Measurements from ENCODE around the gene ZNF582. TPM values are rescaled to one million over a fixed set of nuclear protein-coding genes. Genes with fewer than 3 reads are reported as not detected.

ZNF582 gene
- 2.1 and 2.8 TPM in 2 replicates for total RNA-seq

GRCh38 chr19:56393119-56394012 lies at the start of gene ZNF582:
ZNF582 (minus strand) TSS chr19:56393534; CDS start chr19:56391752, 1,782 bp downstream.

GRCh38 chr19:56403764-56404704 lies 10.7 kb upstream of the ZNF582 start, which contains the start of gene ZNF583:
ZNF583 (plus strand) TSS chr19:56404332; CDS start chr19:56407115, 2,783 bp downstream.

Other genes with a start within 250 kb of the ZNF582 start
- gene GALP, start 217.5 kb downstream of the ZNF582 start, total RNA-seq: not detected in 2 replicates
- not detected in 2 replicates for gene ZSCAN5B, start 195.8 kb downstream of the ZNF582 start, total RNA-seq
- gene ZSCAN5C, start 191.3 kb downstream of the ZNF582 start, total RNA-seq: not detected in 2 replicates
- not detected in 2 replicates for gene EDDM13, start 120.8 kb downstream of the ZNF582 start, total RNA-seq
- gene ZSCAN5A, start 78.7 kb downstream of the ZNF582 start, total RNA-seq: 3.4 and 4.7 TPM in 2 replicates
- gene ZNF583, start 10.8 kb upstream of the ZNF582 start, total RNA-seq: 4.2 and 4.4 TPM in 2 replicates
- 3.2 and 4.0 TPM in 2 replicates for gene ZNF667, start 83.8 kb upstream of the ZNF582 start, total RNA-seq
- 3.8 and 4.4 TPM in 2 replicates for gene ZNF471, start 114.3 kb upstream of the ZNF582 start, total RNA-seq
- 6.9 and 9.4 TPM in 2 replicates for gene ZFP28, start 145.4 kb upstream of the ZNF582 start, total RNA-seq
- 6.3 and 6.5 TPM in 2 replicates for gene ZNF470, start 173.9 kb upstream of the ZNF582 start, total RNA-seq
- gene ZNF71, start 201.8 kb upstream of the ZNF582 start, total RNA-seq: 4.8 and 5.0 TPM in 2 replicates
- gene SMIM17, start 249.6 kb upstream of the ZNF582 start, total RNA-seq: 0.12 and 0.13 TPM in 2 replicates